Hepatocyte (in vitro differentiated cells): ENCODE results near the gene FAM47B.

ENCODE experiments used
- CTCF ChIP-seq: fragments of 200-600 bp; sonication (generic); IDR thresholded peaks from 2 replicates; pipeline ENCODE4 v1.5.1; 2016; ENCODE audit warnings: antibody characterized with exemption, mild to moderate bottlenecking; ENCODE audit not compliant: poor library complexity
- EZH2phosphoT487 ChIP-seq: fragments of 200-600 bp; sonication (generic); IDR thresholded peaks from one replicate; pipeline ENCODE4 v1.6.1; 2018; ENCODE audit warnings: antibody characterized with exemption, mild to moderate bottlenecking, low read depth, moderate library complexity; ENCODE audit not compliant: unreplicated experiment, severe bottlenecking

GRCh38 chrX:34972206-34972605, 29.6 kb downstream of the FAM47B start:
- TF ChIP-seq CTCF (no peak), EZH2phosphoT487 (no peak)
